KOPT-K1 (cell line): Measurements from ENCODE around the gene TYK2.
"Not testable (repeated sequence)": the region's sequence is repeated elsewhere in the genome, so short reads cannot be mapped to it uniquely, and the experiment has no call there.

Experiments
- H3K27ac ChIP-seq: fragments of 200-600 bp; sonication (generic); 2 replicates; pipeline ENCODE4 v1.5.1; 2016; ENCODE audit warnings: antibody characterized with exemption, mild to moderate bottlenecking, low read depth, low read length; ENCODE audit not compliant: poor library complexity, severe bottlenecking
- H3K36me3 ChIP-seq: fragments of 200-600 bp; sonication (generic); 2 replicates; pipeline ENCODE4 v1.5.1; 2017; ENCODE audit warnings: antibody characterized with exemption, mild to moderate bottlenecking, low read length, moderate library complexity; ENCODE audit not compliant: insufficient read depth
- H3K9me3 ChIP-seq: fragments of 200-600 bp; sonication (generic); 2 replicates; pipeline ENCODE4 v1.5.1; 2017; ENCODE audit warnings: antibody characterized with exemption, low read length, mild to moderate bottlenecking; ENCODE audit not compliant: insufficient read depth, poor library complexity, severe bottlenecking

TYK2 gene

DNA sequence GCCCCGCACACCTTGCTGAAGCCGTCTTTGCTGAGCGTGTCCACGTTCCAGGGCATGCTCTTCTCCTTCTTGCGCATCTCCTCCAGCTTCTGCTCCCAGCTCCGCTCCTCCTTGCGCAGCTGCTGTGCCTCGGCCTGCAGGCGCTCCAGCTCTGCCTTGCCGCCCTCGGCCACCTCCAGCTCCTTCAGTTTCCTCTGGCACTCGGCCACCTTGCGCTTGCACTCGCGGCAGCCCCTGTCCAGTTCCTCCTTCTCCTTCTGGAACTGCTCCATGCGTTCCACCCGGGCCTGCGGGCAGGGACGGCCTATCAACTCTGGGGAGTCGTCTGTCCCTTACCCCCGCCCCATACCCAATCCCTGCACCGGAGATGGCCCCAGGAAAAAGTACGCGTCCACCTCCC lies 15.5 kb upstream of the TYK2 start:
- no peak overlapping the region for H3K27ac ChIP-seq
- no peaks in the 10 kb centered on the region for H3K9me3 ChIP-seq
- H3K36me3 ChIP-seq = peaks cover 86% of the 10 kb centered on the region

DNA sequence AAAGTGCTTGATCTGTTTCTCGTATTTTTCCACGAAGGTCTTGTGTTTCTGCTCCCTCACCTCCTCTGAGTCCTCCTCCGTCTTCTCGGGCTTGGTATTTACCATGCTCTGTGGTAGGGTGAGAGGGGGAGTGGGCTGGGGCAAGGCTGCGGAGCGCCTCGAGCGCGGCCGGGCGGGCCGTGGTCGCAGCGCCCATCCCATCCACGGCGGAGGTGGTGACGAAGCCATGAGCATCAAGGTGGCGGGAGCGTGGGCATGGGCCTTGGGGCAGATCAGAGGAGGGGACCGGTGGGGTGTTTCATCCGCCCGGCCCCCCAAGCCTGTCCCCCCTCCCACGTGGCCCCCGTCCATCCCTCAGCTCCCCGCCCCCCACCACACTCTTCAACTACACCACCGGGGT lies 15.1 kb upstream of the TYK2 start:
- Histone ChIP-seq H3K36me3 (peaks cover 86% of the 10 kb centered on the region), H3K9me3 (no peaks in the 10 kb centered on the region), H3K27ac (no peak overlapping the region)

GRCh38 chr19:10395003-10395402 lies 14.6 kb upstream of the TYK2 start:
- Histone ChIP-seq H3K27ac (no peak overlapping the region), H3K9me3 (no peaks in the 10 kb centered on the region), H3K36me3 (peaks cover 86% of the 10 kb centered on the region)

DNA sequence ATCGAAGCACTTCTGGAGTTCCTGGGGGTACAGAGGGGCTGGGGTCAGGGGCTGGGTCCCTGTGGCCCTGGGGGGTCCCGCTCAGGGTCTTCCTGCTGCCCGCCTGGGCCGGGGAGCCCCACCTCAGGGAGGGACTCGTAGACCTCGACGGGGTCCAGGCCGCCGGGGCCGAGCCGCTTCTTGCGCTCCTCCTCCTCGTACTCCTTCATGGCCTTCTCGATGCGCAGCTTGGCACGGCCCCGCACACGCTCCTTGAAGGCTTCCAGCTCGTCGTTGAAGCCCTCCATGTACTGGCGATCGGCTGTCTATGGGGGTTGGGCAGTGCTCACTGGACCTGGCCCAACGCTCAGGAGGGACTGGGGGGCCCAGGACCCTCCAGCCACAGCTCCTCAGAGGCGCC lies 12.8 kb upstream of the TYK2 start:
- Histone ChIP-seq H3K9me3 (no peaks in the 10 kb centered on the region), H3K27ac (no peak overlapping the region), H3K36me3 (peaks cover 79% of the 10 kb centered on the region)

GRCh38 chr19:10392120-10392519 lies 11.7 kb upstream of the TYK2 start:
- Histone ChIP-seq H3K9me3 (no peaks in the 10 kb centered on the region), H3K36me3 (peaks cover 74% of the 10 kb centered on the region), H3K27ac (no peak overlapping the region)

DNA sequence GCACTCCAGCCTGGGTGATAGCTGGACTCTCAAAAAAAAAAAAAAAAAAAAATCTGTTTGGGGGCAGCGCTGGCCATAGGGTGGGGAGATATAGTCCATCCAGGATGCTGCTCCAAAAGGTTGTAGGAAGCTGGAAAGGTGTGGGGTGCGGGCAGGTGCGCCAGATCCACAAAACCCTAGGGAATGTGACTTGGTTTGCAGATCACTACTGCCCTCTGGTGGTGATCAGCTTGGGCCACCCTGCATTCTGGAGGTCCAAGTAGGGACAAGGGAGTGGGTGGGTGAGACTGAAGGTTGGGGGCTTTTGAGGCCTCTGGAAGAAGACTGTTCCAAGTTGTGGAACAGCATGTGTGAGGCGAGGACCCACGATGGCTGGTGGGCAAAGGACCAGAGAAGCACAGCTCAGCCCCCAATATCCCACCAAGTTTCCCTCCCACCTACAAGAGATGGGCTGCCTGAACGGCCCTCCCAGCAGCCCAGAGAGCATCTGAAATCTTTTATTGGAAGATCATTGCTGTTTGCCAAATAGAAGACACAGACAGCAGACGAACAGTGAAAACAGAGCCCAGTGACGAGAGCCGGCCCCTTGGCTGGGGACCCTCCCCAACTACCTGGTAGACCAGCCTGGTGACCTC lies 10.4 kb upstream of the TYK2 start:
- H3K9me3 ChIP-seq = no peaks in the 10 kb centered on the region
- no peak overlapping the region for H3K27ac ChIP-seq
- H3K36me3 ChIP-seq = peaks cover 60% of the 10 kb centered on the region

- no peak overlapping the region for H3K27ac ChIP-seq
- no peaks in the 10 kb centered on the region for H3K9me3 ChIP-seq
- peaks cover 51% of the 10 kb centered on the region for H3K36me3 ChIP-seq
Observed at GRCh38 chr19:10389863-10390262, 9.5 kb upstream of the TYK2 start.

DNA sequence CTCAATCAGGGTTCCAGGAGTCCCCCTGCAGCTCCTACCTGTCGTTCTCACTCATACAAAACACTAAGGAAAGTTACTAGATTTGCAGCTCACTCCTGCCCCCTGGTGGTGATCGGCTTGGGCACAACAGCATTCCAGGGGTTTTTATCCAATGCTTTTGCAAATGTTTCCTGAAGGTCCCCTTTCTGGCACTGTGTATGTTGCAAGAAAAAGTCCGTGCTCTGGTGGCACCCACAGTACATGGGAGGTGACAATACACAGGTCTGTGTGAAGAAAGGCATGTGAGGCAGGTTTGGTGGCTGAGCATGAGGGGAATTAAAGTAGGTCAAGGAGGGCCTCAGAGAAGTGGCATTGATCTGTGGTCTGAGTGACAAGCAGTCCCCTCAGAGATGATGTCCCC lies 8.6 kb upstream of the TYK2 start:
- H3K9me3 ChIP-seq = no peaks in the 10 kb centered on the region
- no peak overlapping the region for H3K27ac ChIP-seq

DNA sequence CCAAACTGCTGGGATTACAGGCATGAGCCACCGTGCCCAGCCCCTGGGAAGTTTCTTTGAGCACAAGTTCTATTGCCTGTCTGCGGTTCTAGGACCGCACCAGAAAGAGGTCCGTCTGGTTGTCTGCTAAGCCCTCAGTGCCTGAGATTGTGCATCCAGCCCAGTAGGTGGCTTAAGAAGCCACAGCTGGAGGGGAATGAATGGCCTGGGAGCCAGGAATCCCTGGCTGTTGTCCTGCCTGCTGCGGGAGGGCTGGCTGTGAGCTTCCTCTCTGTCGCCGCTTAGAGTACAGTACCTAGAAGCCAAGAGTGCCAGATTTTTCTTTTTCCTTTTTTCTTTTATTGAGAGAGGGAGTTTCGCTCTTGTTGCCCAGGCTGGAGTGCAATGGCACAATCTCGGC lies 4.2 kb upstream of the TYK2 start:
- Histone ChIP-seq H3K36me3 (no peaks in the 10 kb centered on the region), H3K9me3 (no peaks in the 10 kb centered on the region), H3K27ac (no peak overlapping the region)

More for the DNA sequence above, 8.6 kb upstream of the TYK2 start:
- H3K36me3 ChIP-seq = peaks cover 43% of the 10 kb centered on the region

- not testable (repeated sequence) for H3K36me3 ChIP-seq, H3K9me3 ChIP-seq, H3K27ac ChIP-seq
Observed at GRCh38 chr19:10383223-10383499, 2.8 kb upstream of the TYK2 start.

DNA sequence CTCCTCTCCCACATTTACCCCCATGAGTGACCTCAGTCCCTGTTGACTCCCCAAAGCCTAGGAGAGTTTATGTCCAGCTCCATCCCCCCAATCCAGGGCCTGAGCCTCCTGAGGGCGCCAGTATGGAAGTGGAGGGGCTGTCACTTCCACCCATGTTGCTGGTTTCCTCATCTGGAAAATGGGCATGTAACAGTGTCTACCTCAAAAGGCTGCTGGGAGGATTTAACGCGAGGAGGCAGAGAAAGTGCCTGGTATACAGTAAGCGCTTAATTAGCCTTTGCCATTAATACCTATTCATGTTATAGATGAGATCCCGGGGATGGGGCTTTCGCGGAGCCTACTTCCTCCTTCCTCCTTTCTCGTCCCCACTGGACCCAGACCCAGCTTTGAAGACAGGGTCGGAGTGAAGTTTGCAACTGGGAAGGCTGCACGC lies 476 bp downstream of the TYK2 start:
- peaks cover 24% of the 10 kb centered on the region for H3K36me3 ChIP-seq
- H3K9me3 ChIP-seq = no peaks in the 10 kb centered on the region
- peak overlapping the region; percentile 72 for H3K27ac ChIP-seq

GRCh38 chr19:10378124-10378523 lies 2.2 kb downstream of the TYK2 start:
- H3K9me3 ChIP-seq = no peaks in the 10 kb centered on the region
- H3K36me3 ChIP-seq = peaks cover 33% of the 10 kb centered on the region
- no peak overlapping the region for H3K27ac ChIP-seq

- H3K36me3 ChIP-seq = peaks cover 33% of the 10 kb centered on the region
- H3K9me3 ChIP-seq, H3K27ac ChIP-seq: not testable (repeated sequence)
Observed at GRCh38 chr19:10377140-10377640, 3.2 kb downstream of the TYK2 start.

DNA sequence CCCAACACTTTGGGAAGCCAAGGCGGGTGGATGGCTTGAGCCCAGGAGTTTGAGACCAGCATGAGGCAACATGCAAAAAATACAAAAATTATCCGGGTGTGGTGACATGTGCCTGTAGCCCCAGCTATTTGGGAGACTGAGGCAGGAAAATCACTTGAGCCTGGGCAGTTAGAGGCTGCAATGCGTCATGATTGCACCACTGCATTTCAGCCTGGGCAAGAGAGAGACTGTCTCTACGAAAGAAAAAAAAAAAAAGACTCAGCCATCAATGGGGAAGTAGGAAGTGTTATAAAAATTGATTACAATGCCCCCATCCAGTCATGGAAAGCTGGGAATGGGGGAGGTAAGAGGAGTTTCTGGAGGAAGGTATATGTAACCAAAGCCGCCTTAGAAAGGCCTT lies 5.4 kb downstream of the TYK2 start:
- Histone ChIP-seq H3K9me3 (no peaks in the 10 kb centered on the region), H3K36me3 (peaks cover 48% of the 10 kb centered on the region), H3K27ac (no peak overlapping the region)

DNA sequence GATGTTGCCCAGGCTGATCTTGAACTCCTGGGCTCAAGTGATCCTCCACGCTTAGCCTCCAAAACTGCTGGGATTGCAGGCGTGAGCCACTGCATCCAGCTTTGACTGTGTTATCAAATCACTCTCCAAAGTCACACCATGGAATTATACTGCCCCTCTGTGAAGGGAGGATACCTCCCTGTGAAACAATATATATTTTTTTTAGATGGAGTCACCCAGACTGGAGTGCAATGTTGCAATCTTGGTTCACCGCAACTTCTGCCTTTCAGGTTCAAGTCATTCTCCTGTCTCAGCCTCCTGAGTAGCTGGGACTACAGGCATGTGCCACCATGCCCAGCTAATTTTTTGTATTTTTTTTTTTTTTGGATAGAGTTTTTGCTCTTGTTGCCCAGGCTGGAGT lies 7.7 kb downstream of the TYK2 start:
- peaks cover 62% of the 10 kb centered on the region for H3K36me3 ChIP-seq

GRCh38 chr19:10368101-10368803 lies 12.1 kb downstream of the TYK2 start:
- H3K27ac ChIP-seq = no peak overlapping the region
- H3K36me3 ChIP-seq = peaks cover 80% of the 10 kb centered on the region
- H3K9me3 ChIP-seq = no peaks in the 10 kb centered on the region

More for the DNA sequence above, 7.7 kb downstream of the TYK2 start:
- no peaks in the 10 kb centered on the region for H3K9me3 ChIP-seq
- no peak overlapping the region for H3K27ac ChIP-seq
